ENCODE measurements around the gene BRD7. TPM values are rescaled to one million over a fixed set of nuclear protein-coding genes. Genes with fewer than 3 reads are reported as not detected.

BRD7 gene
- total and polyA plus RNA-seq, 2 of the 4 experiments (the other 2 are of a cell fraction) = 24.8 to 29.9 TPM

GRCh38 chr16:50354082-50354481, 14.7 kb downstream of the BRD7 start:
- no peak overlapping the region for H3K18ac ChIP-seq (ENCODE audit: low read depth, low read length)
- no peak overlapping the region for H2AK9ac ChIP-seq (replicated peaks; ENCODE audit: low read depth, low read length, poor library complexity)
- H3K4ac ChIP-seq (ENCODE audit: low read depth, low read length) = no peak overlapping the region
- no peak overlapping the region for H2BK5ac ChIP-seq (ENCODE audit: low read depth, low read length, poor library complexity, severe bottlenecking)
- no CpG with 5 or more reads among the region's 1 CpG for WGBS, 2 experiments (ENCODE audit: extremely low coverage in 2 of 2, insufficient read length in 1 of 2)
- no peak overlapping the region for H3K9ac ChIP-seq (ENCODE audit: low read depth, low read length)
- no peak overlapping the region for H2BK120ac ChIP-seq (ENCODE audit: low read depth, low read length)
- no peaks in the 10 kb centered on the region for H4K20me1 ChIP-seq (ENCODE audit: insufficient read depth, low read length)
- no peaks in the 10 kb centered on the region for H3K27me3 ChIP-seq (ENCODE audit: control insufficient read depth, insufficient read depth, low read length)
- H3K79me1 ChIP-seq (ENCODE audit: low read depth in 1 of 2, low read length in 2 of 2) = peaks cover 5 to 6% of the 10 kb centered on the region in 2 experiments; a peak in 3 of 4 replicates
- H3K56ac ChIP-seq (ENCODE audit: extremely low read depth, insufficient read depth, low read length) = no peak overlapping the region
- H2AFZ ChIP-seq (replicated peaks; ENCODE audit: low read length, poor library complexity) = no peak overlapping the region
- H4K8ac ChIP-seq (ENCODE audit: low read depth in 2 of 2, low read length in 2 of 2) = no peak overlapping the region
- H4K5ac ChIP-seq (ENCODE audit: low read depth, low read length) = no peak overlapping the region
- H3K4me3 ChIP-seq (ENCODE audit: insufficient read depth, low read depth, low read length) = no peak overlapping the region
- DNase-seq (no peak), ATAC-seq (ENCODE audit: low read depth) (no peak)
- no peak overlapping the region for H2BK15ac ChIP-seq (ENCODE audit: low read depth, low read length)
- POLR2A ChIA-PET (ENCODE audit: unreplicated experiment) = no interaction called here
- H3K4me2 ChIP-seq (ENCODE audit: low read depth, low read length) = no peak overlapping the region
- in situ Hi-C loops (cut with MboI; ENCODE audit: low sequenced_read_pairs) (loop anchor here (5.0 to 25.0 kb wide), 2 partner anchors 127 to 267 kb away; no protein-coding TSS in a partner anchor), dilution Hi-C loops (cut with HindIII; ENCODE audit: low sequenced_read_pairs, unreplicated experiment) (no loop called here), intact Hi-C loops (cut with micrococcal nuclease) (loop anchor here (2.0 kb wide), 1 partner anchor 329 kb away; the partner anchor contains the start of gene CNEP1R1)
- no peak overlapping the region for H4K91ac ChIP-seq (ENCODE audit: insufficient read depth, low read depth, low read length)
- H3K27ac ChIP-seq (ENCODE audit: insufficient read depth, low read length) = no peak overlapping the region
- H3K9me1 ChIP-seq (ENCODE audit: insufficient read depth, low read length) = no peaks in the 10 kb centered on the region
- H2BK20ac ChIP-seq (ENCODE audit: low read depth, low read length) = no peak overlapping the region
- TF ChIP-seq RFX5 (IDR thresholded peaks at IDR 0.05; ENCODE audit: low read depth, low read length) (no peak), FOS (IDR thresholded peaks at IDR 0.05; ENCODE audit: low read depth, low read length) (no peak), BHLHE40 (IDR thresholded peaks at IDR 0.05; ENCODE audit: low read depth, low read length) (no peak), CEBPB (IDR thresholded peaks at IDR 0.05; ENCODE audit: low read depth, low read length) (no peak), SMC3 (IDR thresholded peaks at IDR 0.05; ENCODE audit: low read depth, low read length) (no peak), USF2 (IDR thresholded peaks at IDR 0.05; ENCODE audit: low read depth, low read length) (no peak), CHD1 (IDR thresholded peaks at IDR 0.05; ENCODE audit: low read depth, low read length) (no peak), MAZ (IDR thresholded peaks at IDR 0.05; ENCODE audit: borderline replicate concordance, low read depth, low read length) (no peak), CTCF (conservative IDR thresholded peaks at IDR 0.05; ENCODE audit: low read depth, low read length) (no peak), POLR2A (IDR thresholded peaks at IDR 0.05; ENCODE audit: low read depth, low read length) (no peak), NFE2L2 (IDR thresholded peaks at IDR 0.05; ENCODE audit: low read depth, low read length) (no peak), MAFK (IDR thresholded peaks at IDR 0.05; ENCODE audit: low read depth, low read length) (no peak), RAD21 (IDR thresholded peaks at IDR 0.05; ENCODE audit: low read length) (no peak)
- TF ChIP-seq, protein P1, sequence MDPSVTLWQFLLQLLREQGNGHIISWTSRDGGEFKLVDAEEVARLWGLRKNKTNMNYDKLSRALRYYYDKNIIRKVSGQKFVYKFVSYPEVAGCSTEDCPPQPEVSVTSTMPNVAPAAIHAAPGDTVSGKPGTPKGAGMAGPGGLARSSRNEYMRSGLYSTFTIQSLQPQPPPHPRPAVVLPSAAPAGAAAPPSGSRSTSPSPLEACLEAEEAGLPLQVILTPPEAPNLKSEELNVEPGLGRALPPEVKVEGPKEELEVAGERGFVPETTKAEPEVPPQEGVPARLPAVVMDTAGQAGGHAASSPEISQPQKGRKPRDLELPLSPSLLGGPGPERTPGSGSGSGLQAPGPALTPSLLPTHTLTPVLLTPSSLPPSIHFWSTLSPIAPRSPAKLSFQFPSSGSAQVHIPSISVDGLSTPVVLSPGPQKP (IDR thresholded peaks at IDR 0.05; ENCODE audit: borderline replicate concordance, low read depth, low read length) = no peak
- H3K23ac ChIP-seq (ENCODE audit: low read depth, low read length) = no peak overlapping the region
- H2AK5ac ChIP-seq (ENCODE audit: low read depth, low read length) = no peak overlapping the region
- no peaks in the 10 kb centered on the region for H3K9me3 ChIP-seq (ENCODE audit: control insufficient read depth, insufficient read depth, low read length)
- CTCF ChIA-PET = interaction anchor here (0.9 to 1.3 kb wide), 5 partner anchors 13 to 143 kb away, joined by 3 to 10 read pairs (median 4); no protein-coding TSS in a partner anchor
- no peaks in the 10 kb centered on the region for H3K4me1 ChIP-seq (ENCODE audit: control insufficient read depth, insufficient read depth, low read length)
- no peak overlapping the region for H3K14ac ChIP-seq (replicated peaks; ENCODE audit: low read depth, low read length)
- no TSS peak for BruUV-seq (replicated peaks)
- H3K36me3 ChIP-seq (ENCODE audit: control insufficient read depth, insufficient read depth, low read length) = peaks cover 14% of the 10 kb centered on the region

Measured in IMR-90 (cell line).